ENCODE measurements around the gene RGS14.

DNA sequence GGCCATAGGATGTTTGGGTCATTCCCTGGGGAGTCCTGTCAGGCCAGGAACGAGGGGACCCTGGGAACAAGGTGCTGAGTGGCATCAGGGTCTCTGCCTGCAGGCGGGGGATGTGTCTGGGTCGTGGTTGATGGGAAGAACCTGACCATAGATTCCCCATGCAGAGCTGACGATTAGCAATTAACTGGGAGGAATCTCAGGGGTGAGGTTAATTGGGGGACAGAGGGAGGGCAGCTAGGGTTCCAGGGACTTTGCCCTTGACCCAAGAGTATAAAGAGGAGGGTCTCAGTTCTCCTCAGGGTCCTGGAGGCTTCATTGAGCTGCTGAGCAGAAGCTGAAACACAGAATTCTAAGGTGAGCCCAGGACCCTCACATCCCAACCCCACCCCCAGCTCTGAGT lies 26.4 kb downstream of the RGS14 start, which contains the start of gene SLC34A1:
- TF ChIP-seq JUN (IDR thresholded peaks at IDR 0.05; ENCODE audit: borderline replicate concordance, insufficient read depth, insufficient read length, low read depth) = no peak
- TF ChIP-seq, protein P1, sequence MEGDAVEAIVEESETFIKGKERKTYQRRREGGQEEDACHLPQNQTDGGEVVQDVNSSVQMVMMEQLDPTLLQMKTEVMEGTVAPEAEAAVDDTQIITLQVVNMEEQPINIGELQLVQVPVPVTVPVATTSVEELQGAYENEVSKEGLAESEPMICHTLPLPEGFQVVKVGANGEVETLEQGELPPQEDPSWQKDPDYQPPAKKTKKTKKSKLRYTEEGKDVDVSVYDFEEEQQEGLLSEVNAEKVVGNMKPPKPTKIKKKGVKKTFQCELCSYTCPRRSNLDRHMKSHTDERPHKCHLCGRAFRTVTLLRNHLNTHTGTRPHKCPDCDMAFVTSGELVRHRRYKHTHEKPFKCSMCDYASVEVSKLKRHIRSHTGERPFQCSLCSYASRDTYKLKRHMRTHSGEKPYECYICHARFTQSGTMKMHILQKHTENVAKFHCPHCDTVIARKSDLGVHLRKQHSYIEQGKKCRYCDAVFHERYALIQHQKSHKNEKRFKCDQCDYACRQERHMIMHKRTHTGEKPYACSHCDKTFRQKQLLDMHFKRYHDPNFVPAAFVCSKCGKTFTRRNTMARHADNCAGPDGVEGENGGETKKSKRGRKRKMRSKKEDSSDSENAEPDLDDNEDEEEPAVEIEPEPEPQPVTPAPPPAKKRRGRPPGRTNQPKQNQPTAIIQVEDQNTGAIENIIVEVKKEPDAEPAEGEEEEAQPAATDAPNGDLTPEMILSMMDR (IDR thresholded peaks at IDR 0.05; ENCODE audit: extremely low read depth in 1 of 2, insufficient read depth in 1 of 2, low read depth in 1 of 2, low read length in 2 of 2) = no peak
